ENCODE results near the gene RNF7.
"Not testable (repeated sequence)": the region's sequence is repeated elsewhere in the genome, so short reads cannot be mapped to it uniquely, and the experiment has no call there.

The RNF7 gene

DNA sequence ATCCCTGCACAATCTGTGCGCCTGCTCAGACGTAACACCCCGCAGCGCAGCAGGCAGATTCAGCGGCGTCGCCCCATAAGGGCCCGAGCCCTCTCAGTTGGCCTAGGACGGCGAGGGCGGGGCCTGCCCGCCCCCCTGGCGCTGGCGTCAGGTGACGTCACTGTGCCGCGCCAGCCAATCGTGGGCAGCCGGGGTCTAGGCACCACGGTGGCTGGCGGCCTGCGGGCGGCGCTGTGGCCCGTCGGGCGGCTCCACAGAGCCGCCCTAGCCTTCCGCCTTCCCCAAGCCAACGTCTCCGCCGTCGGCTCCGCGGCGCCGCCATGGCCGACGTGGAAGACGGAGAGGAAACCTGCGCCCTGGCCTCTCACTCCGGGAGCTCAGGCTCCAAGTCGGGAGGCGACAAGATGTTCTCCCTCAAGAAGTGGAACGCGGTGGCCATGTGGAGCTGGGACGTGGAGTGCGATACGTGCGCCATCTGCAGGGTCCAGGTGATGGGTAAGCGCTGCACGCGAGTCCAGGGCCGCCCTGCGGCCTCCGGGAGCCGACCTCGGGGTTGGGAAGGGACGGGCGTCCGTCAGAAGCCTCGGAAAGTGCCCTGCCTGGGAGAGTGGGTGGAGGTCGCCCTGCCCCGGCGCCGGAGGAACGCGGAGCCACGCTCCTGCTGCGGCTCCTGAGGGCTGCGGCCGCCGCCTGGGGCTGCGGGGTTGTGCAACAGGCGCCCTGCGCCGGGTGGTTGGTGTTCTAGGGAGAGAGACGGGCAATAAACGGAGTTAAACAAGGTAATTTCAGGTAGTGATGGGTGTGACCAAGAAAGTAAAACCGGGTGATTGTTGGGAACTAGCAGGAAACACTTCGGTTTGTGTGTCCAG lies at the start of gene RNF7:
TSS of gene RNF7 (plus strand) at position 277 of the 869 bp plus-strand sequence. CDS start at position 321, 44 bp downstream.
- Mint-ChIP-seq H3K4me1 (peaks cover 27% of the 10 kb centered on the region), H3K4me3 (peak within 1 kb of the TSS; percentile 92), H3K36me3 (peaks cover 43% of the 10 kb centered on the region), H3K9me3 (no peaks in the 10 kb centered on the region), H3K27ac (peak within 1 kb of the TSS; percentile 97)
- ATAC-seq (peak; percentile 96), DNase-seq (ENCODE audit: low spot score in 2 of 2) (peak; percentile 96)

DNA sequence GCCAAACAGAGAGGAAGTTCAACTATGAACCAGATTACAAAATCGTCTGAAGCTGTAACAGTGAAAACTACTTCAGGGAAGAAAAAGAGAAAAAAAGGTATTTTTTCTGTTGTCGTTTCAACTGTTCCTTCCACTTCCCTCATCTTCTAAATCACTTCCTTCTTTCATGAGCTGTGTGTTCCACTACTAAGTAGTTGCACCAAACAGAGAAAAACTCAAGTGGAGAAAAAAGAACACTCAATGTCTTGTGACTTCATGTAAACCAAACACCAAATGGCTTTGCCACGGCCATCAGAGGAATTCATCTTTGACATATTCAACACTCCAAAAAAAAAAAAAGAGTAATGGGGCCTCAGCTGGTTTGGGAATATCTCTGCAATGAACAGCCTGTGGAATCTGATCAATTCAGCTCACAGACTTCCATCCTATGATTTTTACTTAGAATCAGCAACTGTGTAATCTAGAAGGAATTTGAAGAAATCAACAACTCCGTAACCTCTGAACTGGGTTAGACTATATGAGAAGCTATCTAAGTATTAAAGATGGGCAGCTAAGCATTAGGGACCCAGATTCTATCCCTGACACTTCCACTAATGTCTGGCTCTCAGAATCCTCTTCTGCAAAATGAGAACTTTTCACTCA lies 47.5 kb upstream of the RNF7 start:
- DNase-seq (ENCODE audit: low spot score in 2 of 2) (no peak), ATAC-seq (no peak)
- H3K4me3 Mint-ChIP-seq, result no peak overlapping the region
- H3K4me1 Mint-ChIP-seq, result peaks cover 13% of the 10 kb centered on the region
- H3K36me3 Mint-ChIP-seq, result no peaks in the 10 kb centered on the region
- H3K27ac Mint-ChIP-seq, result no peak overlapping the region
- no peaks in the 10 kb centered on the region for H3K9me3 Mint-ChIP-seq

DNA sequence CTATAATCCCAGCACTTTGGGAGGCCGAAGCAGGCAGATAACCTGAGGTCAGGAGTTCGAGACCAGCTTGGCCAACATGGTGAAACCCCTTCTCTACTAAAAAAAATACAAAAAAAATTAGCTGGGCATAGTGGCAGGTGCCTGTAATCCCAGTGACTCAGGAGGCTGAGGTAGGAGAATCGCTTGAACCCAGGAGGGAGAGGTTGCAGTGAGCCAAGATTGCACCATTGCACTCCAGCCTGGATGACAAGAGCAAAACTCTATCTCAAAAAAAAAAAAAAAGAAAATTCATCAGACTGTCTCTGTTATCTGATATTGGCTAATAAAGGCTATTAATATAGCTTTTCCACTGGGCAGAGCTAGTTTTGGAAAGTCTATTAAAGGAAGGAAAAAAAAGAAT lies 46.6 kb upstream of the RNF7 start:
- H3K4me1 Mint-ChIP-seq; H3K9me3 Mint-ChIP-seq; ATAC-seq; DNase-seq (ENCODE audit: low spot score in 2 of 2); H3K27ac Mint-ChIP-seq; H3K36me3 Mint-ChIP-seq; H3K4me3 Mint-ChIP-seq: not testable (repeated sequence)

DNA sequence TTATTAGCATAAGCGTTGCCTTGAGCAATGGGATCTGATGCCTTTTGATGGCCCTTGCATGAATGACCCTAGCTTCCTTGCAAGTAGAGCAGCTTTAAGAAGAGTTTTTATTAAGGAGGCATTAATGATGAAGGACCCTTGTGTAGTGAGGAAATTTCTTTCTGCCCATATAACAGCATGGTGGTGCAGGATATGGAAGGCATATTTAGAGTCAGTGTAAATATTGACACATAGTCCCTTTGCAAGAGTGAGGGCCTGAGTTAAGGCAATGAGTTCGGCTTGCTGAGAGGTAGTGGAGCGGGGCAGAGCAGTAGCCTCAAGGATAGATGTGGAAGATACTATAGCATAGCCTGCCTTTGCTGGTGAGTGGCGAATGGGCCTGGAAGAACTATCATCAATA lies 45.1 kb upstream of the RNF7 start:
- not testable (repeated sequence) for H3K4me1 Mint-ChIP-seq; DNase-seq (ENCODE audit: low spot score in 2 of 2); H3K36me3 Mint-ChIP-seq; H3K27ac Mint-ChIP-seq; H3K9me3 Mint-ChIP-seq; ATAC-seq; H3K4me3 Mint-ChIP-seq

DNA sequence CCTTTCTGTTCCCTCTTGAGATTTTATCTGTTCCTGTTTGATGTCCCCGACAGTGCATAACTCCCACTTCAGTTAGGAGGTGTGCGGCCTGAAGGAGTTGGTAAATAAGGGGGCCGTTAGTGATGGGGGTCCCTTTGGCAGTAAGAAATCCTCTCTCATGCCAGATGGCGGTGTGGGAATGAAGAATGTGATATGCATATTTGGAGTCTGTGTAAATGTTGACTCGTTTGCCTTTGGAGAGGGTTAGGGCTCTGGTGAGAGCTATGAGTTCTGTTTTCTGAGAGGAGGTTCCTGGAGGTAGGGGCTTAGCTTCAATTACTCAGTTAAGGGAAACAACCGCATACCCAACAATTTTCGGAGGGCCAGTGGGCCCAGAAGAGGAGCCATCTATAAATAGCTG lies 38.8 kb upstream of the RNF7 start:
- Mint-ChIP-seq H3K27ac (no peak overlapping the region), H3K4me1 (no peaks in the 10 kb centered on the region), H3K4me3 (no peak overlapping the region), H3K36me3 (no peaks in the 10 kb centered on the region), H3K9me3 (no peaks in the 10 kb centered on the region)
- DNase-seq (ENCODE audit: low spot score in 2 of 2), result no peak
- no peak for ATAC-seq

DNA sequence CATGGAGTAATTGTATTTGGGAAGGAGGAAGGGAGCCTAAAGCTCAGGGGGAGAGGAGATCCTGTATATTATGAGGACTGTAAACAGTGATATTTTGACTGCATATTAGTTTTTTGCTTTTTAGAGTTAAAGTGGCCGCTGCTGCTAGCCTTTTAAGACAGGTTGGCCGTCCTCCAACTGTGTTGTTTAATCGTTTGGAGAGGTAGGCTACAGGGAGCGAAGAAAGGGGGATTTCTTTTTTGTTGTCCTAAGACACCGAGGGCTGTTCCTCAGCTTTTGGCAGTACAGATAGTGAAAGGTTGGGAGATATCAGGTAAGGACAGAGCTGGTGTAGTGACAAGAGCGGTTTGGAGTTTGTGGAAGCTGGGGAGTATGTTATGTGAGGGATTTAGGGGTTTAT lies 38.2 kb upstream of the RNF7 start:
- no peak for ATAC-seq
- Mint-ChIP-seq H3K9me3 (no peaks in the 10 kb centered on the region), H3K27ac (no peak overlapping the region), H3K4me3 (no peak overlapping the region), H3K4me1 (no peaks in the 10 kb centered on the region), H3K36me3 (no peaks in the 10 kb centered on the region)
- DNase-seq (ENCODE audit: low spot score in 2 of 2), result no peak

DNA sequence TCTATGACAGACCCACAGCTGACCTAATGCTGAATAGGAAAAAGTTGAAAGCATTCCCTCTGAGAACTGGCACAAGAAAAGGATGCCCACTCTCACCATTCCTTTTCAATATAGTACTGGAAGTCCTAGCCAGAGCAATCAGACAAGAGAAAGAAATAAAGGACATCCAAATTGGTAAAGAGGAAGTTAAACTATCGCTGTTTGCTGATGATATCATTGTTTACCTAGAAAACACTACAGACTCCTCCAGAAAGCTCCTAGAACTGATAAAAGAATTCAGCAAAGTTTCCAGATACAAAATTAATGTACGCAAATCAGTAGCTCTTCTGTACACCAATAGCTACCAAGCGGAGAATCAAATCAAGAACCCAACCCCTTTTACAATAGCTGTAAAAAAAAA lies 34.7 kb upstream of the RNF7 start:
- H3K4me3 Mint-ChIP-seq; H3K4me1 Mint-ChIP-seq; H3K27ac Mint-ChIP-seq; DNase-seq (ENCODE audit: low spot score in 2 of 2); H3K36me3 Mint-ChIP-seq; ATAC-seq; H3K9me3 Mint-ChIP-seq: not testable (repeated sequence)

DNA sequence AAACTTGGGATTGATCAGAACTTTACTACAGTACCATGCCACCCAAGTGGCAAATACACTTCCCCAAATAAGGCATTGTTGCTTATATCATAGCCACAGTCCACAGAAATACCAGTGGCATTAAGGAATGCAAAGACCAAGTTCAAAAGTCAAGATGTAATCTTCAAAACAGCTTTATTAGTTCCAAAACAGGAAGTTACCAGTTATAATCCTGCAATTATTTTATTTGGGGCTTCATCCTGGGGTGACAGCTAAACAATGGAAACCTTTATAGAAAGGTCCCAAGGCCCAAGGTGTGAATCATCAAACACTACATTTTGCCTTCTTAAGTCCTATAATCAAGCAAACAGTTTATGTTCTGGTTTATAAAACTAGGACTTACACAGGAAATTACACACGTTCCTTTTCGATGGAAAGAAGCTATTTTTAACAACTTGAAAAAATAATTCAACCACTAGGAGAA lies 30.3 kb upstream of the RNF7 start:
- DNase-seq (ENCODE audit: low spot score in 2 of 2) (no peak), ATAC-seq (no peak)
- Mint-ChIP-seq H3K36me3 (no peaks in the 10 kb centered on the region), H3K9me3 (no peaks in the 10 kb centered on the region), H3K4me1 (no peaks in the 10 kb centered on the region), H3K4me3 (no peak overlapping the region), H3K27ac (peak overlapping the region; percentile 14)

DNA sequence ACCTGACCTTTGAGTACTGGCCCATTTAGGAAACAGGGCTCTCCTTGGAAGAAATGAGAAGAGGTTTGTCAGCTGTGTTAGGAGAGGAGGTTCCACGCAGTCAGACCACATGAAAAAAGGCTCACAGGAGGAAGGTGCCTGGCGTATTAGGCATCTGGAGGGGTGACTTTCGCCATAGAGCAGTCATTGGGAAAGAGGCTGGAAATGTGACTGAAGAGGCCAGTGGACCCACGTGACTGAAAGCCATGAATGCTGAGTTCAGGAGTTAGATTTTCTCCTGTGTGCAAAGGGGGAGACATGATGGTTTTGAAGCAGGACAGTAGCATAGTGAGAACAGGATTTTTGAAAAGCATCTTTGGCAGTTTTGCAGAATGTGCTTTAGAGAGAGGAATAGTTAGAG lies 29.7 kb upstream of the RNF7 start:
- no peaks in the 10 kb centered on the region for H3K36me3 Mint-ChIP-seq
- H3K27ac Mint-ChIP-seq, result peak overlapping the region; percentile 14
- H3K4me3 Mint-ChIP-seq, result no peak overlapping the region
- H3K4me1 Mint-ChIP-seq, result no peaks in the 10 kb centered on the region
- ATAC-seq (no peak), DNase-seq (ENCODE audit: low spot score in 2 of 2) (no peak)
- no peaks in the 10 kb centered on the region for H3K9me3 Mint-ChIP-seq

DNA sequence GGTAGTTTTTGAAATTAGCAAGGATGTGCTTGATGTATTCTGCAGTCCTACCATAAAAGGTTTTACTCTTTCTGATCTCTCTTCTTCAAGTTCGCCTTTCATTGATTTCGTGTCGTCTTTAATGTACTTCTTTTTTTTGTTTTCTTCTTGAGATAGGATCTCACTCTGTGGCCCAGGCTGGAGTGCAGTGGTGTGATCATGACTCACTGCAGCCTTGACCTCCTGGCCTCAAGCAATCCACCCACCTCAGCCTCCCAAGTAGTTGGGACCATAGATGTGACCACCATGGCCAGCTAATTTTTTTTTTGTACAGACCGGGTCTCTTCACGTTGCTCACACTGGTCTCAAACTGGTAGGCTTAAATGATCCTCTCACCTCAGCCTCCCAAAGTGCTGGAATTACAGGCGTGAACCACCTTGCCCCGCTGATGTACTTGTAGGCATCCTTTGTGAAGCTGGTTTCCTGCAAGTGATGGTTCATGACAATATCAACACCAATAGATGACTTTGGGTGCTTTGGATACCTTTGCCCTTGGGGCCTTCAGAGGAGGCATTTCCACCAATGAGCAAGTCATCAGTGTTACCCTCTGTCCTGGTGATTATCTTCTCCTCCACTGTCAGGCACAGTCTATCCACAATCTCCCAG lies 28.9 kb upstream of the RNF7 start:
- Mint-ChIP-seq H3K27ac (no peak overlapping the region), H3K36me3 (no peaks in the 10 kb centered on the region), H3K4me1 (no peaks in the 10 kb centered on the region), H3K4me3 (no peak overlapping the region), H3K9me3 (no peaks in the 10 kb centered on the region)
- DNase-seq (ENCODE audit: low spot score in 2 of 2) (no peak), ATAC-seq (no peak)

DNA sequence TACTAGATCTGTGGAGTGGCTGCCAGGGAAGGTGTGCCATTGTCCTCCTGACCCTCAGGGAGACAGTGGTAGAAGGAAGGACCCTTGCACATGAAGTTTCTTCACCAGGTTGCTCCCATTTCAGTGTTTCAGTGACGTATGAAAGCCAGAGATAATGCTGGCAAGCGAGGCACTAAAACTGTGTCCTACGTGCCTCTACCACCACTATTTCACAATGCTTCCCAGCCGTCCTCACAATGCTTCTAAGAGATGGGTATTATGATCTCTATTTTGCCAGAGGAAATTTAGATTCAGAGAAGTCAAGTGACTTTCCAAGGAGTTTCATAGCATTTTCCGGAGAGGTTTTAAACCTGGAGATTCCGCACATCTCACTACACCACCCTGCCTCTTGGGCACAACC lies 28.0 kb upstream of the RNF7 start:
- ATAC-seq (no peak), DNase-seq (ENCODE audit: low spot score in 2 of 2) (no peak)
- no peaks in the 10 kb centered on the region for H3K9me3 Mint-ChIP-seq
- no peak overlapping the region for H3K27ac Mint-ChIP-seq
- H3K36me3 Mint-ChIP-seq, result no peaks in the 10 kb centered on the region
- H3K4me1 Mint-ChIP-seq, result no peaks in the 10 kb centered on the region
- no peak overlapping the region for H3K4me3 Mint-ChIP-seq

DNA sequence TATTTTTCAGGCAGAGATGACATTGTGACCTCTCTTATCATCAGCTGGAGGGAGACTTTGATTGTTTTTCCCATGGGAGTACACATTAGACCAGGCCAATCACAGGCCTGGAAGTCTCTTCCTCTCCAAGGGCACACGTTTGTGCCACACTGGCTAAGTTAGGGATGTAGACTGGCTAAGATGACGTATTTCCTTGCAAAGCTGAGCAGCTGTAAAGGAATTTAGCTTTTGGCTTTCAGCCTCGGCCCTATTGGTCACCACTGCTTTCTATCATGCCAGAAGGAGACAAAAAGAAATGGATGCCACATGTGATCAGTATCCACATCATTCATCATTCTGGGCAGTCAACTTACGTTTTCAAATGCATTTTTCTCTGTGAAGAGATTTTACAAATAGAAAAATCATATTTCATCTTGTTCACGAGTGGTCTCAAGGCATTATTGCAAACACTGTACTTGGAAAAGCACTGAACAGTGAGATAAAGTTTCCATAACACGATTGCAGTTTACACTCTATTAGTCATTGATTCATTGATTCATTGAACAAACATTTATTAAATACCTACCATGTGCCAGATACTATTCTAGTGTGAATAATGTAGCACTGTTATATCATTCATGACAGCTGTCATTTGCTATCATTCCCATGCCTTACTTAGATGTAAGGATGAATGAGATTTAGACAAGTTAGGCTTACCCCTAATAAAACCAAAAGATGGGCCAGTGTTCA lies 27.0 kb upstream of the RNF7 start:
- no peak for ATAC-seq
- H3K9me3 Mint-ChIP-seq, result peaks cover 2% of the 10 kb centered on the region
- H3K4me1 Mint-ChIP-seq, result no peaks in the 10 kb centered on the region

DNA sequence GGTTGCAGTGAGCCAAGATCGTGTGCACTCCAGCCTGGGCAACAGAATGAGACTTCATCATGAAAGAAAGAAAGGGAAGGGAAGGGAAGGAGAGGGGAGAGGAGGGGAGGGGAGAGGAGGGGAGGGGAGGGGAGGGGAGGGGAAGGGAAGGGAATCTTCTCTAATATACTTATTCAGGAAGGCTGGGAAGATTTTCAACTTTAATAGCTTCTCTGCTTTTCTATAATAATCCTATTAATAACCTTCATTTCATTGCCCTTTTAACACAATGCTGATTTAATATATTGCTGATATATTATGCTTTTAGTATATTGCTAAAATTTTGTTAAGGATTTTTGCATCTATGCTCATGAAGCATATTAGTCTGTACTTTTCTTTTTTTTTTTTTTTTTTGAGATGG lies 23.4 kb upstream of the RNF7 start:
- H3K4me1 Mint-ChIP-seq, result no peaks in the 10 kb centered on the region
- no peak for ATAC-seq
- H3K9me3 Mint-ChIP-seq, result peaks cover 3% of the 10 kb centered on the region
- DNase-seq (ENCODE audit: low spot score in 2 of 2), result no peak
- H3K27ac Mint-ChIP-seq, result no peak overlapping the region
- H3K4me3 Mint-ChIP-seq, result no peak overlapping the region
- no peaks in the 10 kb centered on the region for H3K36me3 Mint-ChIP-seq

More for the DNA sequence above, 27.0 kb upstream of the RNF7 start:
- Mint-ChIP-seq H3K4me3 (no peak overlapping the region), H3K36me3 (no peaks in the 10 kb centered on the region), H3K27ac (no peak overlapping the region)
- no peak for DNase-seq (ENCODE audit: low spot score in 2 of 2)

DNA sequence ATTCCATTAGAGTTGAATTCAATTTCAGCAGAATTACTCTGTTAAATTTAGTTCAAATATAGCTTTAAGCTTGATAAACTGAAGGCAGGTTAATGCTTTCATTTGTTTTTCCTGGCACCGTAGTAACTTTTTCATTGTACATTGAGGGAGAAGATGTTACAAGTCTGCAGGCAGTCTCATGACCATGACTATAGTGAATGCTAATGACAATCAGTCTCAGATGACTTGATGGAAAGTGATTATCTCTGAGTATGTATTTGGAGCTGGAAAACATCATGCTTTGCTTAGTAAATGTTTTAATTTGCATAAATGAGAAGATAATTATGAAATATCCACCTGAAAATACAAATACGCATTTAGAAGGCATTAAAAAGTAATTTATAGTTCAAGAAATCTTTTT lies 16.0 kb upstream of the RNF7 start:
- DNase-seq (ENCODE audit: low spot score in 2 of 2), result no peak
- Mint-ChIP-seq H3K9me3 (no peaks in the 10 kb centered on the region), H3K36me3 (no peaks in the 10 kb centered on the region), H3K4me1 (no peaks in the 10 kb centered on the region), H3K27ac (no peak overlapping the region), H3K4me3 (no peak overlapping the region)
- ATAC-seq, result no peak

DNA sequence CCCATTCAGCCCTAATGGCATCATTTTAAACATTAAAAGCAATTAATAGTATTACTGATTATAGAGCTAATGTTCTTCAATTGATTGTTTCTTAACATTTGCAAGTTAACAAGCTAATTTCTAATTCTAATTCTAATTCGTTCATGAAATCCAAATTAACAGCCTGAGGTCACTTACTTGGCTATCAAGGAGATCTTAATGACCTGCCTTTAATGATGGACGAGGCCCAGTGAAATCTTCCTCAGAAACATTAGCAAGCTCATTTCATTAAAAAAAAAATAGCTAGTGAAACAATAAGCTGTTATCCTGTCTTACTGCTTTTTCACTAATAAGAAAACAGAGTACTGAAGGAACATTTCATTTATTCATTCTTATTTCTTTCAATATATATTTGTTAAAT lies 15.4 kb upstream of the RNF7 start:
- no peak for ATAC-seq
- Mint-ChIP-seq H3K9me3 (no peaks in the 10 kb centered on the region), H3K27ac (no peak overlapping the region), H3K4me1 (no peaks in the 10 kb centered on the region), H3K36me3 (no peaks in the 10 kb centered on the region), H3K4me3 (no peak overlapping the region)
- DNase-seq (ENCODE audit: low spot score in 2 of 2), result no peak
